Measurements from ENCODE around the gene CPA2.

- TF ChIP-seq, protein P1, sequence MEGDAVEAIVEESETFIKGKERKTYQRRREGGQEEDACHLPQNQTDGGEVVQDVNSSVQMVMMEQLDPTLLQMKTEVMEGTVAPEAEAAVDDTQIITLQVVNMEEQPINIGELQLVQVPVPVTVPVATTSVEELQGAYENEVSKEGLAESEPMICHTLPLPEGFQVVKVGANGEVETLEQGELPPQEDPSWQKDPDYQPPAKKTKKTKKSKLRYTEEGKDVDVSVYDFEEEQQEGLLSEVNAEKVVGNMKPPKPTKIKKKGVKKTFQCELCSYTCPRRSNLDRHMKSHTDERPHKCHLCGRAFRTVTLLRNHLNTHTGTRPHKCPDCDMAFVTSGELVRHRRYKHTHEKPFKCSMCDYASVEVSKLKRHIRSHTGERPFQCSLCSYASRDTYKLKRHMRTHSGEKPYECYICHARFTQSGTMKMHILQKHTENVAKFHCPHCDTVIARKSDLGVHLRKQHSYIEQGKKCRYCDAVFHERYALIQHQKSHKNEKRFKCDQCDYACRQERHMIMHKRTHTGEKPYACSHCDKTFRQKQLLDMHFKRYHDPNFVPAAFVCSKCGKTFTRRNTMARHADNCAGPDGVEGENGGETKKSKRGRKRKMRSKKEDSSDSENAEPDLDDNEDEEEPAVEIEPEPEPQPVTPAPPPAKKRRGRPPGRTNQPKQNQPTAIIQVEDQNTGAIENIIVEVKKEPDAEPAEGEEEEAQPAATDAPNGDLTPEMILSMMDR (conservative IDR thresholded peaks at IDR 0.05 in 1 of 2, IDR thresholded peaks at IDR 0.05 in 1 of 2; ENCODE audit: low read depth in 1 of 2, low read length in 2 of 2) = no peak
- TF ChIP-seq EZH2 (IDR thresholded peaks at IDR 0.05; ENCODE audit: low read length, missing control alignments) = no peak
Observed at GRCh38 chr7:130288168-130288567, 21.5 kb downstream of the CPA2 start.
